Right ventricle myocardium inferior (tissue), 1 donor: ENCODE data around the gene NCAM1. TPM values are rescaled to one million over a fixed set of nuclear protein-coding genes. Genes with fewer than 3 reads are reported as not detected.
"Not testable (repeated sequence)": the region's sequence is repeated elsewhere in the genome, so short reads cannot be mapped to it uniquely, and the experiment has no call there.

ENCODE experiments used
- ATAC-seq: fragments of 200-7000 bp; cut with Tn5 transposase; one replicate; pipeline ENCODE4 v1.9.1; 2020; ENCODE audit warnings: mild to moderate bottlenecking, moderate library complexity
- DNase-seq: peaks from one replicate; pipeline ENCODE4 v3.0.0; 2021; ENCODE audit errors: missing footprints
- intact Hi-C: fragments of 100-400 bp; cut with DNase I; formaldehyde crosslinking; loops from one replicate; pipeline ENCODE4 v1.11.0; 2022
- total RNA-seq: library from RNA; stranded (reverse); fragmentation: NEBNext Ultra II Directional; extraction: Animal tissue kit (Norgen Biotek cat#: 25700); gene quantifications from one replicate; pipeline ENCODE4 v1.2.1, GENCODE V29; 2021
- donor health status: DM: no; HTN: yes; CAD: no; lungs with severe emphysema.

NCAM1 gene
- total RNA-seq, 1 donor from 2014 or later, result 250 TPM

- ATAC-seq (no peak), DNase-seq (no peak)
- intact Hi-C loops, result loop anchor here (2.0 to 10.0 kb wide), 4 partner anchors 324 to 996 kb away; partner anchors contain the start of gene NCAM1
Observed at GRCh38 chr11:113288286-113288863, 327.2 kb downstream of the NCAM1 start.

- intact Hi-C loops, result loop anchor here (2.0 to 10.0 kb wide), 4 partner anchors 325 to 997 kb away; partner anchors contain the start of gene NCAM1
Observed at GRCh38 chr11:113289431-113290187, 328.4 kb downstream of the NCAM1 start.

GRCh38 chr11:113293936-113294335 lies 332.7 kb downstream of the NCAM1 start:
- intact Hi-C loops, result no loop called here
- DNase-seq (no peak), ATAC-seq (no peak)

More at GRCh38 chr11:113289431-113290187, 328.4 kb downstream of the NCAM1 start:
- DNase-seq (no peak), ATAC-seq (peak; percentile 77)

GRCh38 chr11:113295993-113296392 lies 334.8 kb downstream of the NCAM1 start:
- intact Hi-C loops, result no loop called here
- no peak for DNase-seq
- no peak for ATAC-seq

- ATAC-seq, result no peak
- no peak for DNase-seq
- intact Hi-C loops, result no loop called here
Observed at GRCh38 chr11:113296447-113297205, 335.4 kb downstream of the NCAM1 start.

- DNase-seq, intact Hi-C loops, ATAC-seq: not testable (repeated sequence)
Observed at GRCh38 chr11:113298496-113298895, 337.3 kb downstream of the NCAM1 start.

- DNase-seq (no peak), ATAC-seq (no peak)
- intact Hi-C loops, result loop anchor here (1.0 to 10.0 kb wide), 3 partner anchors 228 to 490 kb away; no protein-coding TSS in a partner anchor
Observed at GRCh38 chr11:113304916-113305315, 343.7 kb downstream of the NCAM1 start.

GRCh38 chr11:113305440-113306336 lies 344.5 kb downstream of the NCAM1 start:
- DNase-seq, result peak; percentile 87
- intact Hi-C loops, result loop anchor here (1.0 to 10.0 kb wide), 3 partner anchors 227 to 489 kb away; no protein-coding TSS in a partner anchor
- peak; percentile 88 for ATAC-seq

- intact Hi-C loops, result loop anchor here (10.0 kb wide), 1 partner anchor 486 kb away; no protein-coding TSS in a partner anchor
- DNase-seq (no peak), ATAC-seq (no peak)
Observed at GRCh38 chr11:113308601-113309000, 347.4 kb downstream of the NCAM1 start.

GRCh38 chr11:113311536-113311935 lies 350.3 kb downstream of the NCAM1 start:
- ATAC-seq (no peak), DNase-seq (no peak)
- intact Hi-C loops, result no loop called here

- ATAC-seq, result no peak
- DNase-seq, result no peak
- intact Hi-C loops, result no loop called here
Observed at GRCh38 chr11:113313601-113314000, 352.4 kb downstream of the NCAM1 start.

- ATAC-seq (no peak), DNase-seq (no peak)
- intact Hi-C loops, result no loop called here
Observed at GRCh38 chr11:113314065-113314388, 352.8 kb downstream of the NCAM1 start.

- intact Hi-C loops, result no loop called here
- peak; percentile 97 for DNase-seq
- peak; percentile 100 for ATAC-seq
Observed at GRCh38 chr11:113314389-113315301, 353.4 kb downstream of the NCAM1 start, which contains the start of gene TTC12. TSS of gene TTC12 (plus strand) at chr11:113314583. CDS start at chr11:113316258, 1,675 bp downstream.

- ATAC-seq, result no peak
- no peak for DNase-seq
- intact Hi-C loops, result no loop called here
Observed at GRCh38 chr11:113315811-113316210, 354.6 kb downstream of the NCAM1 start.

- intact Hi-C loops, result no loop called here
- DNase-seq, result no peak
- ATAC-seq, result no peak
Observed at GRCh38 chr11:113316256-113316655, 355.0 kb downstream of the NCAM1 start.

GRCh38 chr11:113317339-113317738 lies 356.1 kb downstream of the NCAM1 start:
- no peak for ATAC-seq
- no peak for DNase-seq
- intact Hi-C loops, result no loop called here

GRCh38 chr11:113319085-113319484 lies 357.9 kb downstream of the NCAM1 start:
- intact Hi-C loops, result no loop called here
- DNase-seq (no peak), ATAC-seq (no peak)
